Neural cell (in vitro differentiated cells): Measurements from ENCODE around the gene ZNF782. TPM values are rescaled to one million over a fixed set of nuclear protein-coding genes. Genes with fewer than 3 reads are reported as not detected.

Source experiments
- H2AFZ ChIP-seq: fragments of 200-600, 300-800 bp; sonication (generic), shearing (Covaris generic); 2 replicates; pipeline ENCODE4 v1.6.0; 2014; ENCODE audit warnings: low read depth, mild to moderate bottlenecking, antibody characterized with exemption, low read length, moderate library complexity
- H3F3A ChIP-seq: fragments of 200-600 bp; shearing (Covaris generic); 2 replicates; pipeline ENCODE4 v1.6.1; 2016; ENCODE audit warnings: mild to moderate bottlenecking, moderate library complexity, mixed read lengths, antibody characterized with exemption, low read length; ENCODE audit not compliant: insufficient read depth, poor library complexity, severe bottlenecking
- H3K27ac ChIP-seq: fragments of 200-600, 300-800 bp; sonication (generic), shearing (Covaris generic); 2 replicates; pipeline ENCODE4 v1.5.1; 2014; ENCODE audit warnings: mild to moderate bottlenecking, low read length, moderate library complexity
- H3K27me3 ChIP-seq: fragments of 300-800, 200-600 bp; sonication (generic), shearing (Covaris generic); 2 replicates; pipeline ENCODE4 v1.6.0; 2014; ENCODE audit warnings: mild to moderate bottlenecking, low read depth, low read length, moderate library complexity; ENCODE audit not compliant: insufficient read depth
- H3K36me3 ChIP-seq: fragments of 300-800, 200-600 bp; sonication (generic), shearing (Covaris generic); 2 replicates; pipeline ENCODE4 v1.5.1; 2014; ENCODE audit warnings: mild to moderate bottlenecking, antibody characterized with exemption, low read length, moderate library complexity; ENCODE audit not compliant: insufficient read depth
- H3K4me2 ChIP-seq: fragments of 300-800, 200-600 bp; sonication (generic), shearing (Covaris generic); 2 replicates; pipeline ENCODE4 v1.6.0; 2014; ENCODE audit warnings: mild to moderate bottlenecking, low read length
- H3K4me3 ChIP-seq: fragments of 300-800, 200-600 bp; sonication (generic), shearing (Covaris generic); 2 replicates; pipeline ENCODE4 v1.5.1; 2014; ENCODE audit warnings: mild to moderate bottlenecking, low read length, moderate library complexity
- H3K79me2 ChIP-seq: fragments of 200-600 bp; shearing (Covaris generic); replicated peaks from 2 replicates; pipeline ENCODE4 v1.6.0; 2014; ENCODE audit warnings: mild to moderate bottlenecking, low read length, moderate library complexity; ENCODE audit not compliant: insufficient read depth
- H3K9ac ChIP-seq: fragments of 300-800, 200-600 bp; sonication (generic), shearing (Covaris generic); 2 replicates; pipeline ENCODE4 v1.6.1; 2016; ENCODE audit warnings: mild to moderate bottlenecking, low read length, mixed read lengths
- H3K9me2 ChIP-seq: fragments of 200-600 bp; shearing (Covaris generic); 2 replicates; pipeline ENCODE4 v1.6.1; 2016; ENCODE audit warnings: mild to moderate bottlenecking, low read length, mixed read lengths; ENCODE audit not compliant: insufficient read depth
- H3K9me3 ChIP-seq: fragments of 200-600, 300-800 bp; sonication (generic), shearing (Covaris generic); 2 replicates; pipeline ENCODE4 v1.6.1; 2016; ENCODE audit warnings: mild to moderate bottlenecking, mixed run types, low read length, moderate library complexity, mixed read lengths
- H4K20me1 ChIP-seq: fragments of 200-600 bp; shearing (Covaris generic); 2 replicates; pipeline ENCODE4 v1.6.1; 2016; ENCODE audit warnings: mild to moderate bottlenecking, mixed run types; ENCODE audit not compliant: insufficient read depth
- CTCF ChIP-seq: fragments of 450-650 bp; IDR thresholded peaks from 2 replicates; pipeline ENCODE4 v1.5.1; 2014; ENCODE audit warnings: antibody characterized with exemption, mild to moderate bottlenecking, moderate library complexity; ENCODE audit not compliant: poor library complexity, severe bottlenecking
- EP300 ChIP-seq: fragments of 450-650 bp; conservative IDR thresholded peaks from 2 replicates; pipeline ENCODE4 v1.6.1; 2014; ENCODE audit warnings: antibody characterized with exemption, mild to moderate bottlenecking, moderate library complexity; ENCODE audit not compliant: poor library complexity, severe bottlenecking
- MXI1 ChIP-seq: fragments of 450-650 bp; conservative IDR thresholded peaks from 2 replicates; pipeline ENCODE4 v1.6.1; 2014; ENCODE audit warnings: antibody characterized with exemption, mild to moderate bottlenecking; ENCODE audit not compliant: poor library complexity, severe bottlenecking
- POLR2AphosphoS5 ChIP-seq: IDR thresholded peaks from 2 replicates; pipeline ENCODE4 v1.6.1; 2012
- RAD21 ChIP-seq: fragments of 450-650 bp; conservative IDR thresholded peaks from 2 replicates; pipeline ENCODE4 v1.6.1; 2014; ENCODE audit warnings: antibody characterized with exemption, mild to moderate bottlenecking, moderate library complexity
- REST ChIP-seq: IDR thresholded peaks from 2 replicates; pipeline ENCODE4 v1.6.1; 2012; ENCODE audit warnings: borderline replicate concordance
- SMC3 ChIP-seq: fragments of 450-650 bp; conservative IDR thresholded peaks from 2 replicates; pipeline ENCODE4 v1.6.1; 2014; ENCODE audit warnings: antibody characterized with exemption, mild to moderate bottlenecking, moderate library complexity; ENCODE audit not compliant: poor library complexity
- TAF1 ChIP-seq: IDR thresholded peaks from 2 replicates; pipeline ENCODE4 v1.6.1; 2012; ENCODE audit warnings: low read depth
- polyA plus RNA-seq: library from polyadenylated mRNA; depleted of rRNA; stranded (reverse); fragments of >200 nt; gene quantifications from 2 replicates; pipeline ENCODE4 v1.2.3, GENCODE V29; 2014

Gene ZNF782
- polyA plus RNA-seq, 1 donor from 2014 or later = 6.0 TPM

GRCh38 chr9:96858018-96858573, 3.8 kb upstream of the ZNF782 start:
- Histone ChIP-seq H3K36me3 (no peaks in the 10 kb centered on the region), H4K20me1 (no peaks in the 10 kb centered on the region), H3K4me2 (no peak overlapping the region), H3K9ac (no peak overlapping the region), H3K27me3 (no peaks in the 10 kb centered on the region), H3K79me2 (no peaks in the 10 kb centered on the region), H3F3A (no peaks in the 10 kb centered on the region), H2AFZ (no peak overlapping the region), H3K9me2 (no peaks in the 10 kb centered on the region), H3K4me3 (no peak overlapping the region), H3K27ac (no peak overlapping the region), H3K9me3 (no peaks in the 10 kb centered on the region)
- TF ChIP-seq EP300 = no peak
- TF ChIP-seq SMC3 = no peak
- no peak for TF ChIP-seq MXI1
- no peak for TF ChIP-seq POLR2AphosphoS5
- TF ChIP-seq CTCF = no peak
- TF ChIP-seq TAF1 = no peak

- Histone ChIP-seq H3K4me2 (no peak overlapping the region), H3K9ac (no peak overlapping the region), H2AFZ (no peak overlapping the region)
These were observed 2.3 kb upstream of the ZNF782 start for GRCh38 chr9:96856363-96857286.

More at GRCh38 chr9:96856363-96857286, 2.3 kb upstream of the ZNF782 start:
- Histone ChIP-seq H3K36me3 (no peaks in the 10 kb centered on the region), H3K9me3 (no peaks in the 10 kb centered on the region), H3K27me3 (no peaks in the 10 kb centered on the region), H3K27ac (no peak overlapping the region), H3K4me3 (no peak overlapping the region), H3F3A (no peaks in the 10 kb centered on the region), H4K20me1 (no peaks in the 10 kb centered on the region), H3K79me2 (no peaks in the 10 kb centered on the region), H3K9me2 (no peaks in the 10 kb centered on the region)
- TF ChIP-seq RAD21 (peak; percentile 90), SMC3 (peak; percentile 82), MXI1 (peak; percentile 29), EP300 (no peak), CTCF (peak; percentile 92), TAF1 (no peak), REST (no peak)
